Measurements from ENCODE around the gene FREM2.

- TF ChIP-seq CTCF (IDR thresholded peaks at IDR 0.05; ENCODE audit: extremely low read depth in 1 of 2, insufficient read depth in 1 of 2, low read depth in 1 of 2, low read length in 2 of 2) (no peak), POLR2A (IDR thresholded peaks at IDR 0.05; ENCODE audit: low read depth, low read length) (no peak), MAX (IDR thresholded peaks at IDR 0.05; ENCODE audit: insufficient read depth, insufficient read length) (no peak), EZH2 (IDR thresholded peaks at IDR 0.05; ENCODE audit: borderline replicate concordance, low read depth, low read length, severe bottlenecking) (no peak), POLR2AphosphoS5 (IDR thresholded peaks at IDR 0.05; ENCODE audit: insufficient read depth, low read depth, low read length) (no peak), JUN (IDR thresholded peaks at IDR 0.05; ENCODE audit: borderline replicate concordance, insufficient read depth, insufficient read length, low read depth) (no peak)
Measured at GRCh38 chr13:38871275-38871674, 184.4 kb downstream of the FREM2 start.

Data from endothelial cell of umbilical vein (primary cell).